Endothelial cell of umbilical vein (primary cell): ENCODE measurements around the gene GPR150. TPM values are rescaled to one million over a fixed set of nuclear protein-coding genes. Genes with fewer than 3 reads are reported as not detected.

ENCODE experiments used
- BruUV-seq: library from RNA; stranded (reverse); fragments of 400-500 nt; replicated peaks from 2 replicates; lab custom pipeline; 2021; lab: Mats Ljungman, UMichigan
- CTCF ChIA-PET: fragments of 300-600, 350-600 bp; sonication (Branson Sonifier 250); formaldehyde crosslinking; loops from one replicate; lab custom pipeline; 2021; ENCODE audit warnings: antibody characterized with exemption, inconsistent platforms; lab: Charles Lee
- POLR2A ChIA-PET: fragments of 300-600, 350-600 bp; sonication (Branson Sonifier 250); formaldehyde crosslinking; loops from one replicate; lab custom pipeline; 2021; ENCODE audit warnings: antibody characterized with exemption, inconsistent platforms; lab: Charles Lee
- DNase-seq: peaks from one replicate; pipeline ENCODE4 v3.0.0-alpha.2; 2011; ENCODE audit warnings: low read depth, low spot score
- FAIRE-seq: peaks from 2 replicates; lab custom pipeline; 2011; peaks lifted over from hg19 to GRCh38; lab: Jason Lieb, UNC
- H2AFZ ChIP-seq: 2 replicates; pipeline ENCODE4 v1.6.0; 2012; ENCODE audit warnings: low read depth, low read length, control low read depth, inconsistent platforms
- H3K27ac ChIP-seq: 2 replicates; pipeline ENCODE4 v1.5.1; 2011; ENCODE audit warnings: low read depth, mild to moderate bottlenecking, control low read depth, low read length, moderate library complexity; ENCODE audit not compliant: insufficient read depth
- H3K27me3 ChIP-seq, 2 experiments: 2 replicates each; pipeline versions ENCODE4 v1.6.0 to v1.6.1; 2011; ENCODE audit warnings: low read length in 2 of 2, mixed read lengths in 1 of 2; ENCODE audit not compliant: control insufficient read depth in 2 of 2, insufficient read depth in 2 of 2
- H3K36me3 ChIP-seq, 2 experiments: 2 replicates in 1 of 2; 3 replicates in 1 of 2; pipeline ENCODE4 v1.5.1; 2011; ENCODE audit warnings: low read length in 2 of 2, mild to moderate bottlenecking in 1 of 2, moderate library complexity in 1 of 2; ENCODE audit not compliant: control insufficient read depth in 2 of 2, insufficient read depth in 2 of 2; ENCODE audit errors: extremely low read depth in 1 of 2
- H3K4me1 ChIP-seq: 3 replicates; pipeline ENCODE4 v1.5.1; 2011; ENCODE audit warnings: mild to moderate bottlenecking, low read length; ENCODE audit not compliant: control insufficient read depth, insufficient read depth; ENCODE audit errors: extremely low read depth
- H3K4me2 ChIP-seq: 2 replicates; pipeline ENCODE4 v1.6.1; 2011; ENCODE audit warnings: low read length, control low read depth, mixed read lengths; ENCODE audit not compliant: insufficient read depth
- H3K4me3 ChIP-seq, 3 experiments: fragments of 200-600 bp in 1 of 3; sonication (generic), shearing (Covaris generic) in 1 of 3; replicated peaks in 1 of 3; 2 replicates each; pipeline ENCODE4 v1.5.1; 2011 to 2016; ENCODE audit warnings: control low read depth in 3 of 3, low read length in 3 of 3, mild to moderate bottlenecking in 2 of 3, inconsistent platforms in 1 of 3, low read depth in 1 of 3, moderate library complexity in 1 of 3; ENCODE audit not compliant: insufficient read depth in 1 of 3
- H3K79me2 ChIP-seq: 2 replicates; pipeline ENCODE4 v1.6.0; 2012; ENCODE audit warnings: low read length, inconsistent platforms; ENCODE audit not compliant: control insufficient read depth, insufficient read depth
- H3K9ac ChIP-seq: replicated peaks from 2 replicates; pipeline ENCODE3; 2011; ENCODE audit warnings: low read length, control low read depth; ENCODE audit not compliant: insufficient read depth; ENCODE audit errors: extremely low read depth
- H3K9me1 ChIP-seq: replicated peaks from 3 replicates; pipeline ENCODE4 v1.6.0; 2011; ENCODE audit warnings: mild to moderate bottlenecking, low read length; ENCODE audit not compliant: control insufficient read depth, insufficient read depth; ENCODE audit errors: extremely low read depth
- H3K9me3 ChIP-seq: replicated peaks from 2 replicates; pipeline ENCODE4 v1.5.1; 2012; ENCODE audit warnings: low read length, inconsistent platforms; ENCODE audit not compliant: control insufficient read depth, insufficient read depth
- H4K20me1 ChIP-seq: replicated peaks from 2 replicates; pipeline ENCODE3; 2011; ENCODE audit warnings: mild to moderate bottlenecking, low read length; ENCODE audit not compliant: control insufficient read depth, insufficient read depth; ENCODE audit errors: extremely low read depth
- FOS ChIP-seq: IDR thresholded peaks from 2 replicates; pipeline ENCODE4 v1.6.1; 2011; ENCODE audit warnings: mild to moderate bottlenecking, low read length, moderate library complexity, borderline replicate concordance; ENCODE audit not compliant: insufficient read depth
- GATA2 ChIP-seq: IDR thresholded peaks from 2 replicates; pipeline ENCODE4 v1.7.0; 2011; ENCODE audit warnings: low read depth, mild to moderate bottlenecking, moderate library complexity, mixed read lengths, low read length; ENCODE audit not compliant: insufficient read length, insufficient read depth
- JUN ChIP-seq: IDR thresholded peaks from 2 replicates; pipeline ENCODE4 v1.6.1; 2011; ENCODE audit warnings: borderline replicate concordance, low read depth; ENCODE audit not compliant: insufficient read length, insufficient read depth
- MYC ChIP-seq: IDR thresholded peaks from one replicate; pipeline ENCODE4 v1.6.1; 2011; ENCODE audit warnings: mild to moderate bottlenecking, low read depth, low read length
- POLR2A ChIP-seq: IDR thresholded peaks from 2 replicates; pipeline ENCODE4 v1.6.1; 2012; ENCODE audit warnings: low read depth, mild to moderate bottlenecking, control low read depth, low read length
- dilution Hi-C: fragments of 300-500 bp; cut with MboI; formaldehyde crosslinking; loops from one replicate; pipeline ENCODE4 v1.15.0; 2019; ENCODE audit warnings: low sequenced_read_pairs; ENCODE audit not compliant: extremely low pct_ligation_motif_present
- intact Hi-C: fragments of 100-400 bp; cut with micrococcal nuclease; formaldehyde crosslinking; loops from one replicate; pipeline ENCODE4 v1.10.0; 2022
- polyA plus RNA-seq, 4 experiments: library from polyadenylated mRNA; depleted of rRNA in 3 of 4; stranded (reverse) in 3 of 4; unstranded in 1 of 4; fragments of >200 nt; gene quantifications; 2 replicates each; pipeline versions ENCODE4 v1.2.1 to v1.2.3, GENCODE V29; 2011 to 2012; ENCODE audit warnings: missing spikeins in 1 of 4
- total RNA-seq: library from RNA; stranded (reverse); gene quantifications from 2 replicates; pipeline ENCODE4 v1.2.3, GENCODE V29; 2021
- TF ChIP-seq, protein P1 (sequence below), 2 donors: IDR thresholded peaks; 1 replicate in 1 of 2; 2 replicates in 1 of 2; pipeline ENCODE4 v1.5.1; 2011; ENCODE audit warnings: low read length in 2 of 2, mild to moderate bottlenecking in 2 of 2, moderate library complexity in 2 of 2, control low read depth in 1 of 2, inconsistent platforms in 1 of 2, low read depth in 1 of 2; ENCODE audit not compliant: insufficient read depth in 1 of 2; ENCODE audit errors: extremely low read depth in 1 of 2
- TF ChIP-seq, protein P2 (sequence below): IDR thresholded peaks from 2 replicates; pipeline ENCODE4 v1.6.1; 2011; ENCODE audit not compliant: insufficient read depth, insufficient read length

GPR150 gene
- total and polyA plus RNA-seq, 2 donors (not counting 3 experiments of a cell fraction or from before 2014, with no cell fraction given) = 0.28 to 0.31 TPM

DNA sequence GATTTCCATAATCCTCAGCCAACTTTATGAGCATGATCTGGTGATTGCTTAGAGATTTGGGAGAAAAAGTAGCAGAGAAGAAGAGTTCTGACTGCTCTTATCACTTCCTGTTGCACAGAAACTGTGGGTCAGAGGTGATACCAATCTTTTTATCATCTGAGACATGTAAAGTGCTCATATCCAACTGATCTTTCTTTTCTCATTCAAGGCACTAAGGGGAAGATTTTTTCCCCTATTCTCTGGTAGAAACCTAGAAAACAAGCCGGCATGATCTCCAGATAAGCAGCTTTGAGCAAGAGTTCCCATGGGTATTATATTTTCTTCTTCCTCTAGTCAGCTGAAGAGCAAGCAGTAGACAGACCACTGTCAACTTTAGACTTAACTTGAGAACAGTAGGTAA lies 29.0 kb upstream of the GPR150 start:
- Histone ChIP-seq H3K27me3 (no peaks in the 10 kb centered on the region), H3K27ac (peak overlapping the region; percentile 58), H3K36me3 (no peaks in the 10 kb centered on the region), H3K9me3 (no peaks in the 10 kb centered on the region), H3K9ac (no peak overlapping the region), H3K4me3 (no peak overlapping the region), H3K9me1 (no peaks in the 10 kb centered on the region), H3K4me2 (no peak overlapping the region), H2AFZ (no peak overlapping the region), H4K20me1 (no peaks in the 10 kb centered on the region), H3K79me2 (no peaks in the 10 kb centered on the region), H3K4me1 (peaks cover 19% of the 10 kb centered on the region)
- ChIA-PET CTCF (no interaction called here), POLR2A (no interaction called here)
- intact Hi-C loops = no loop called here
- TF ChIP-seq, protein P1, sequence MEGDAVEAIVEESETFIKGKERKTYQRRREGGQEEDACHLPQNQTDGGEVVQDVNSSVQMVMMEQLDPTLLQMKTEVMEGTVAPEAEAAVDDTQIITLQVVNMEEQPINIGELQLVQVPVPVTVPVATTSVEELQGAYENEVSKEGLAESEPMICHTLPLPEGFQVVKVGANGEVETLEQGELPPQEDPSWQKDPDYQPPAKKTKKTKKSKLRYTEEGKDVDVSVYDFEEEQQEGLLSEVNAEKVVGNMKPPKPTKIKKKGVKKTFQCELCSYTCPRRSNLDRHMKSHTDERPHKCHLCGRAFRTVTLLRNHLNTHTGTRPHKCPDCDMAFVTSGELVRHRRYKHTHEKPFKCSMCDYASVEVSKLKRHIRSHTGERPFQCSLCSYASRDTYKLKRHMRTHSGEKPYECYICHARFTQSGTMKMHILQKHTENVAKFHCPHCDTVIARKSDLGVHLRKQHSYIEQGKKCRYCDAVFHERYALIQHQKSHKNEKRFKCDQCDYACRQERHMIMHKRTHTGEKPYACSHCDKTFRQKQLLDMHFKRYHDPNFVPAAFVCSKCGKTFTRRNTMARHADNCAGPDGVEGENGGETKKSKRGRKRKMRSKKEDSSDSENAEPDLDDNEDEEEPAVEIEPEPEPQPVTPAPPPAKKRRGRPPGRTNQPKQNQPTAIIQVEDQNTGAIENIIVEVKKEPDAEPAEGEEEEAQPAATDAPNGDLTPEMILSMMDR (IDR thresholded peaks at IDR 0.05; ENCODE audit: extremely low read depth in 1 of 2, insufficient read depth in 1 of 2, low read depth in 1 of 2, low read length in 2 of 2) = no peak
- TF ChIP-seq GATA2 = peak; percentile 65
- no peak for TF ChIP-seq FOS
- no peak for TF ChIP-seq POLR2A
- TF ChIP-seq MYC = no peak
- BruUV-seq = no TSS peak
- FAIRE-seq (no peak), DNase-seq (no peak)
- dilution Hi-C loops = no loop called here

GRCh38 chr5:95591490-95591901 lies 28.4 kb upstream of the GPR150 start:
- Histone ChIP-seq H3K27ac (peak overlapping the region; percentile 58), H3K9me1 (no peaks in the 10 kb centered on the region)

More at GRCh38 chr5:95591490-95591901, 28.4 kb upstream of the GPR150 start:
- H3K36me3 ChIP-seq = no peaks in the 10 kb centered on the region
- peak overlapping the region; percentile 1 for H3K4me2 ChIP-seq
- intact Hi-C loops = no loop called here
- ChIA-PET CTCF (no interaction called here), POLR2A (no interaction called here)
- peak; percentile 69 for DNase-seq
- BruUV-seq = no TSS peak
- no peak overlapping the region for H3K9ac ChIP-seq
- no peaks in the 10 kb centered on the region for H3K27me3 ChIP-seq
- no peak overlapping the region for H3K4me3 ChIP-seq
- TF ChIP-seq, protein P1 (IDR thresholded peaks at IDR 0.05; ENCODE audit: extremely low read depth in 1 of 2, insufficient read depth in 1 of 2, low read depth in 1 of 2, low read length in 2 of 2) = no peak
- TF ChIP-seq JUN (peak; percentile 47), MYC (no peak), POLR2A (no peak), FOS (peak; percentile 83)
- TF ChIP-seq, protein P2, sequence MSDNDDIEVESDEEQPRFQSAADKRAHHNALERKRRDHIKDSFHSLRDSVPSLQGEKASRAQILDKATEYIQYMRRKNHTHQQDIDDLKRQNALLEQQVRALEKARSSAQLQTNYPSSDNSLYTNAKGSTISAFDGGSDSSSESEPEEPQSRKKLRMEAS = no peak
- H4K20me1 ChIP-seq = no peaks in the 10 kb centered on the region
- H3K9me3 ChIP-seq = no peaks in the 10 kb centered on the region
- no peaks in the 10 kb centered on the region for H3K79me2 ChIP-seq
- dilution Hi-C loops = no loop called here
- FAIRE-seq = peak; percentile 55
- H3K4me1 ChIP-seq = peaks cover 19% of the 10 kb centered on the region
- H2AFZ ChIP-seq = no peak overlapping the region
